ENCODE results near the gene PTPRG. TPM values are rescaled to one million over a fixed set of nuclear protein-coding genes. Genes with fewer than 3 reads are reported as not detected.

The PTPRG gene
- total and polyA plus RNA-seq, 2 donors (not counting 3 experiments of a cell fraction or from before 2014, with no cell fraction given): 8.9 to 39.1 TPM

- no peaks in the 10 kb centered on the region for H3K36me3 ChIP-seq (ENCODE audit: control insufficient read depth in 2 of 2, extremely low read depth in 1 of 2, insufficient read depth in 2 of 2, low read length in 2 of 2)
- dilution Hi-C loops (cut with MboI; ENCODE audit: extremely low pct_ligation_motif_present, low sequenced_read_pairs): no loop called here
Measured at GRCh38 chr3:62132027-62132602, 570.7 kb downstream of the PTPRG start.

More at GRCh38 chr3:62132027-62132602, 570.7 kb downstream of the PTPRG start:
- no peaks in the 10 kb centered on the region for H3K9me3 ChIP-seq (replicated peaks; ENCODE audit: control insufficient read depth, insufficient read depth, low read length)
- CTCF ChIA-PET: interaction anchor here (0.5 to 2.5 kb wide), 14 partner anchors 11 to 602 kb away, joined by 3 to 26 read pairs (median 6); partner anchors contain the start of gene PTPRG
- intact Hi-C loops (cut with micrococcal nuclease): loop anchor here (5.0 kb wide), 1 partner anchor 195 kb away; no protein-coding TSS in a partner anchor
- H4K20me1 ChIP-seq (replicated peaks; ENCODE audit: control insufficient read depth, extremely low read depth, insufficient read depth, low read length): no peaks in the 10 kb centered on the region
- no peaks in the 10 kb centered on the region for H3K79me2 ChIP-seq (ENCODE audit: control insufficient read depth, insufficient read depth, low read length)
- no peaks in the 10 kb centered on the region for H3K27me3 ChIP-seq (ENCODE audit: control insufficient read depth in 2 of 2, insufficient read depth in 2 of 2, low read length in 2 of 2)
- DNase-seq (ENCODE audit: low read depth, low spot score) (no peak), FAIRE-seq (no peak)
- TF ChIP-seq MYC (IDR thresholded peaks at IDR 0.05; ENCODE audit: low read depth, low read length): no peak
- TF ChIP-seq CTCF (IDR thresholded peaks at IDR 0.05; ENCODE audit: extremely low read depth in 1 of 2, insufficient read depth in 1 of 2, low read depth in 1 of 2, low read length in 2 of 2): no peak
- TF ChIP-seq, protein P1, sequence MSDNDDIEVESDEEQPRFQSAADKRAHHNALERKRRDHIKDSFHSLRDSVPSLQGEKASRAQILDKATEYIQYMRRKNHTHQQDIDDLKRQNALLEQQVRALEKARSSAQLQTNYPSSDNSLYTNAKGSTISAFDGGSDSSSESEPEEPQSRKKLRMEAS (IDR thresholded peaks at IDR 0.05; ENCODE audit: insufficient read depth, insufficient read length): no peak
- no peak for TF ChIP-seq EZH2 (IDR thresholded peaks at IDR 0.05; ENCODE audit: borderline replicate concordance, low read depth, low read length, severe bottlenecking)
- TF ChIP-seq POLR2AphosphoS5 (IDR thresholded peaks at IDR 0.05; ENCODE audit: insufficient read depth, low read depth, low read length): no peak
- TF ChIP-seq FOS (IDR thresholded peaks at IDR 0.05; ENCODE audit: borderline replicate concordance, insufficient read depth, low read length): no peak
- no peak for TF ChIP-seq POLR2A (IDR thresholded peaks at IDR 0.05; ENCODE audit: low read depth, low read length)
- peaks cover 11% of the 10 kb centered on the region for H3K4me1 ChIP-seq (ENCODE audit: control insufficient read depth, extremely low read depth, insufficient read depth, low read length)
- H3K27ac ChIP-seq (ENCODE audit: insufficient read depth, low read depth, low read length): no peak overlapping the region
- no peaks in the 10 kb centered on the region for H3K9me1 ChIP-seq (replicated peaks; ENCODE audit: control insufficient read depth, extremely low read depth, insufficient read depth, low read length)
- no peak overlapping the region for H3K9ac ChIP-seq (replicated peaks; ENCODE audit: extremely low read depth, insufficient read depth, low read length)
- POLR2A ChIA-PET: interaction anchor here (0.6 kb wide), 1 partner anchor 11 kb away, joined by 3 read pairs; no protein-coding TSS in a partner anchor
- no peak overlapping the region for H3K4me2 ChIP-seq (ENCODE audit: insufficient read depth, low read length)
- BruUV-seq (replicated peaks): no TSS peak
- no peak overlapping the region for H3K4me3 ChIP-seq (replicated peaks in 1 of 3; ENCODE audit: insufficient read depth in 1 of 3, low read depth in 1 of 3, low read length in 3 of 3)
- H2AFZ ChIP-seq (ENCODE audit: low read depth, low read length): no peak overlapping the region
